GM18517 (cell line): ENCODE results near the gene BTRC.

ENCODE experiments used
- ATAC-seq: cut with Tn5 transposase; IDR thresholded peaks from one replicate; pipeline ENCODE4 v1.9.1; 2021; ENCODE audit warnings: mild to moderate bottlenecking, moderate library complexity; ENCODE audit not compliant: unreplicated experiment

Gene BTRC

DNA sequence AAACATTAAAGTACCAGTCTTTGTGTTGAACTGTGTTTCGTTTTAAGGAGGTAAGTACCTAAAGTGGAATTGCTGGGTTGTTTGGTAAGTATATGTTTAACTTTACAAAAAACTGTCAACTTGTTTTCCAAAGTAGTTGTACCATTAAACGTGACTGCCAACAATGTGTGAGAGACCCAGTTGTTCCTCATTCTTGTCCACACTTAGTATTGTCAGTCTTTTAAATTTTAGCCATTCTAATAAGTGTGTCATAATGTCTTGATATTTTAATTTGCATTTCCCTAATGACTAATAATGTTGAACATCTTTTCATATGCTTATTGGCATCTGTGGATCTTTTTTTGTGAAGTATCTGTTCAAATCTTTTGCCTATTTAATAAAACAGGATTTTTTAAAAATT, 159.8 kb downstream of the BTRC start:
- no peak for ATAC-seq

- ATAC-seq = no peak
These were observed 171.9 kb downstream of the BTRC start for GRCh38 chr10:101525848-101526247.

GRCh38 chr10:101529207-101529606, 175.2 kb downstream of the BTRC start:
- ATAC-seq = no peak

GRCh38 chr10:101529725-101530553, 176.0 kb downstream of the BTRC start:
- no peak for ATAC-seq

- no peak for ATAC-seq
These were observed 182.0 kb downstream of the BTRC start for GRCh38 chr10:101535949-101536348.

GRCh38 chr10:101536800-101537199, 182.8 kb downstream of the BTRC start:
- ATAC-seq = no peak

DNA sequence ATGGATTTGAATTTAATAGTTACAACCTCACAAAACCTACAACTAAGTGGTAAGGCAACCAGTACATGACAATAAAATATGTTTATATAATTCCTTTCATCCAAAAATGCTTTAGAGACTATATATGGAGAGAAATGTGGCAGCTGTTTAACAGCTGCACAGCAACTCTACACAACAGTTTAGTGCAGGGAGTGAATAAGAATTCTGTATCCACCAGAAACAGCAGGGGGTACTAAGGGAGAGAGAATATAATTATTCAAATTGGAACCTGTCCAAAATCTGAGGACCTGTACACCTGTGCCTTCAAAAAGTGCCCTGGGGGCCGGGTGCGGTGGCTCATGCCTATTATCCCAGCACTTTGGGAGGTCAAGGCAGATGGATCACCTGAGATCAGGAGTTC, 184.5 kb downstream of the BTRC start:
- ATAC-seq = no peak

DNA sequence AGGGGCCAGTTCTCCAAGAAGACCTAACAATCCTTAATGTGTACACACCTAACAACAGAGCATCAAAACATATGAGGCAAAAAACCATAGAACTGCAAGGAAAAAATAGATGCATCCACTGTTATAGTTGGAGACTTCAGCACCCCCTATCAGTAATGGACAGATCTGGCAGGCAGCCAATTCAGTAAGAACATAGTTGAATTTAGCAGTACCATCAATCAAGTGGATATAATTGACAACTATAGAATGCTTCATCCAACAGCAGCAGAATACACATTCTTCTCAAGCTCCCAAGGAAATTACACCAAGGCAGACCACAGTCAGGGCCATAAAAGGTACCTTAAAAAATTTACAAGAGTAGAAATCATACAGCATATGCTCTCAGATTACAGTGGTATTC, 191.9 kb downstream of the BTRC start:
- no peak for ATAC-seq

GRCh38 chr10:101550965-101551364, 197.0 kb downstream of the BTRC start:
- ATAC-seq = no peak

GRCh38 chr10:101552442-101552841, 198.5 kb downstream of the BTRC start:
- ATAC-seq = no peak

GRCh38 chr10:101557541-101557940, 203.6 kb downstream of the BTRC start:
- no peak for ATAC-seq

DNA sequence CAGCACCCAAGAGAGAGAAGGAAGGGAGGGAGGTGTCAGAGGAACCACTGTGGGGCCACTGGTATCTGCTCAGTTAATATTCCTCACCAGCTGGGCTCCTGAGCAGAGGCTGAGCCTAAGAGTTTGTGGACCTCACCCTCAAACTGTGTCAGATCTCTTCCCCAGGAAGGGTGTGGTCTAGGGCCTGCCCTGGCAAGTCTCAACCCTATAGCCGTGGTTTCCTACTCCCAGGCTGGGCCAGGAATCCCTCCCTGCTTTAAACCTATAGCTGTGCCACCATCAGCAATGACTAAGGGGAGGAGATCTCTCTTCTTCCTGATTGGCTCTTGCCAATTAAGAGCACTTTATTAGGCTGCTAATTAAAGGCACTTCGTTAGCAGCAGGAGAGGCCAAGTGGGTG, 204.2 kb downstream of the BTRC start:
- no peak for ATAC-seq

- no peak for ATAC-seq
These were observed 205.0 kb downstream of the BTRC start for GRCh38 chr10:101558671-101559595.

- ATAC-seq = no peak
These were observed 205.8 kb downstream of the BTRC start for GRCh38 chr10:101559596-101560297.

DNA sequence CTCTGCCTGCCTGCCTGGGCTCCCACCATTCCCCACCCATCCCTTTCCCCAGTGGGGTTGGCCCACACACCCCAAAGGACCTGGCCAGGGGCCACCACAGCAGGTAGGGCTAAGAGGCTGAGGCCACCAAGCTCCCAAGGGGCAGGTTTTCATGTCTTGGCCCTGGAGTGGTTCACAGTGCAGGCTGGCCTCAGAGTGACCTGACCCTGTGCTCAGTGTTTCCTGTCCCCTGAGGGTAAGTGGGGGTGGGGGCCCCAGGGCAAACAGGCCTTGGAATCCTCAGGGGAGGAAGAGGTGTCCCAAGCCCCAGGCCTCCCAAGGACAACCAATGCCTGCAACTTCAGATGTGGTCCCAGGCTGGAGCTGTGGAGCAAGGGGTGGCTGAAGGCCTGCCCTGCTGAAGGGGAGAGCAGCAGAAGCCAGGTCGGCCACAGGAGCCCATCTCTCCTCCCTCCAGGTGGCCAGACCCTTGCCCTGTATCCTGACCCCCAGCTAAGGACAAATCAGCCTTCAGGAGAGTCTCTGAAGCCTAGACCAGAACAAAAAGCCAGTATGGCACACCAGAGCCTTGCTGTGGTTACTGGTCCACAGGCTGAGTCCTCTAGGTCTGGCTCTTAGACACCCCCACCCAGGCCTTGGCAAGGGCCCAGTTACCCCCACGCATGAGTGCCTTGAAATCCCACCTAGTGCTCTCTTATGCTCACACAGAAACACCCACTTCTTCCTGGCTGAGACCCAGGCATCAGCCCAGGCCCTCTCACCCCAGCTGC, 206.5 kb downstream of the BTRC start:
- no peak for ATAC-seq

GRCh38 chr10:101561068-101561915, 207.3 kb downstream of the BTRC start:
- ATAC-seq = no peak

DNA sequence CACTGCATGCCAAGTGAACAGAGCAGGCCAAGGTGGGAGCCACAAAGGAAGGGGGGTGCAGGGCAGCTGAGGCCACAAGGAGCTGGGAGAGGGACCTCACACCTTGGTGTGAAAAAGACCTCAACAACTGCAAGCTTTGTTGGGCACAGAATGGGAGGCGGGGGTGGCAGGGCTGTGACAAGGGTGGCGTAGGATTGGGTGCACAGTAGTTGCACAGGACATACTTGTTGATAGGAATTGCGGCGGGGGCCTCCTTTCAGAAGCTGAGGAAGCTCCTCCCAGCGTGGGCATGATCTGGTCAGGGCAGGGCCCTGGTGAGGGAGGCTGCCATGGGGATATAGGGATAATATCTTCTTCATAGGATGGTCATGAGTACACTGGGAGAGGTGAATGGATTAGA, 208.3 kb downstream of the BTRC start:
- no peak for ATAC-seq

DNA sequence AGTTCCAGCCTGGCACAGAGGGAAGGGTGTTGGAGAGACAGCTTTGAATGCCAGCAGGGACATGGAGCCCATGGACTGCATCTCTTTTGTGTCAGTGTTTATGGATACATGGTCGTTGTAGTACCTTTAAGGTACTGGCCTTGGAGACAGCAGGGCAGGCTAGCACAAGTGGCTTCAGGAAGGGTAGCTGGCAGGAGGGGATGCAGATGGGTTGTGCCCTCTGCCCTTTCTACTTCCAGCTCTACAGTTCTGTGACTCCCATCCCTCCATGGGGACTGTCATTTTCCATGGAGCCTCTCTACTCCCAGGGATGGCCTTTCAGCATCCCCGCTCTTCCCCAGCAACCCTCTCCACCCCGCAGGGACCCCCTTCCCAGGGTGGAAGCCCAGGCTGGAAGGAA, 209.0 kb downstream of the BTRC start:
- ATAC-seq = no peak

DNA sequence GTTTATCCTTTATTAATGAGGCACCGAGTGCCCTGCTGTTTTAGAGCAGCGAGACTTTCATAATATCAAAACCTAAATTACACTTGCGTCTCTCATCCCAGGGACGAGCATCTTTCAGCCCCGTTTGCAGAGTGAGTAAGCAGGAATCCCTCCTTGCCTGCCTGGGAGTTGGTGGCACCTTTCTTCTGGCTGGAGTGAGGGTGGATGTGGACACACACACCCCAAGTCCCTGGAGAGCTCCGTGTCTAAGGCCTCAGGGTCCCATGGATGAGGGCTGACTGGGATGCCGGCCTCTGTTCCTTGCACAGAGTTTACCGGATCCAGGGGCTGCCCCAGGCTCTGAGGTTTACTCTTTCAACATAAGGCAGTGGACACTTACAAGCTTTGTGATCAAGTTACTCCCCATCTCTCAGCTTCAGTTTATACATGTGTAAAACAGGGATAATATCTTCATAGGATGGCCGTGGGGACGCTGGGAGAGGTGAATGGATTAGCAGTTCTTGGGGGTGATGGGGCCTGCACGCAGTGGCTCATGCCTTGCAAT, 209.6 kb downstream of the BTRC start:
- ATAC-seq = no peak
